PC-3 (cell line): Measurements from ENCODE around the gene ZNF30.

Experiments
- EZH2 ChIP-seq: fragments of 300-600 bp; sonication (generic); IDR thresholded peaks from one replicate; pipeline ENCODE4 v1.6.1; 2017; ENCODE audit warnings: antibody characterized with exemption, mild to moderate bottlenecking, low read length; ENCODE audit not compliant: unreplicated experiment
- EZH2phosphoT487 ChIP-seq: fragments of 300-600 bp; sonication (generic); IDR thresholded peaks from 2 replicates; pipeline ENCODE4 v1.6.1; 2018; ENCODE audit warnings: mild to moderate bottlenecking, antibody characterized with exemption, low read length, borderline replicate concordance
- TF ChIP-seq, protein P1 (sequence below): fragments of 300-600 bp; sonication (generic); conservative IDR thresholded peaks from 2 replicates; pipeline ENCODE4 v1.5.1; 2017; ENCODE audit warnings: antibody characterized with exemption, low read depth, mild to moderate bottlenecking, low read length

GRCh38 chr19:34976611-34977010 is 49.9 kb downstream of the ZNF30 start:
- TF ChIP-seq, protein P1, sequence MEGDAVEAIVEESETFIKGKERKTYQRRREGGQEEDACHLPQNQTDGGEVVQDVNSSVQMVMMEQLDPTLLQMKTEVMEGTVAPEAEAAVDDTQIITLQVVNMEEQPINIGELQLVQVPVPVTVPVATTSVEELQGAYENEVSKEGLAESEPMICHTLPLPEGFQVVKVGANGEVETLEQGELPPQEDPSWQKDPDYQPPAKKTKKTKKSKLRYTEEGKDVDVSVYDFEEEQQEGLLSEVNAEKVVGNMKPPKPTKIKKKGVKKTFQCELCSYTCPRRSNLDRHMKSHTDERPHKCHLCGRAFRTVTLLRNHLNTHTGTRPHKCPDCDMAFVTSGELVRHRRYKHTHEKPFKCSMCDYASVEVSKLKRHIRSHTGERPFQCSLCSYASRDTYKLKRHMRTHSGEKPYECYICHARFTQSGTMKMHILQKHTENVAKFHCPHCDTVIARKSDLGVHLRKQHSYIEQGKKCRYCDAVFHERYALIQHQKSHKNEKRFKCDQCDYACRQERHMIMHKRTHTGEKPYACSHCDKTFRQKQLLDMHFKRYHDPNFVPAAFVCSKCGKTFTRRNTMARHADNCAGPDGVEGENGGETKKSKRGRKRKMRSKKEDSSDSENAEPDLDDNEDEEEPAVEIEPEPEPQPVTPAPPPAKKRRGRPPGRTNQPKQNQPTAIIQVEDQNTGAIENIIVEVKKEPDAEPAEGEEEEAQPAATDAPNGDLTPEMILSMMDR, result no peak
- no peak for TF ChIP-seq EZH2
- no peak for TF ChIP-seq EZH2phosphoT487
